Measurements from ENCODE around the gene CD300C. TPM values are rescaled to one million over a fixed set of nuclear protein-coding genes. Genes with fewer than 3 reads are reported as not detected.
A peak's percentile ranks its signal among the peaks of the same experiment; 100 is the strongest.

The CD300C gene
- total and polyA plus RNA-seq, 2 donors (not counting 1 experiment from before 2014, with no cell fraction given): 0.72 to 0.74 TPM

DNA sequence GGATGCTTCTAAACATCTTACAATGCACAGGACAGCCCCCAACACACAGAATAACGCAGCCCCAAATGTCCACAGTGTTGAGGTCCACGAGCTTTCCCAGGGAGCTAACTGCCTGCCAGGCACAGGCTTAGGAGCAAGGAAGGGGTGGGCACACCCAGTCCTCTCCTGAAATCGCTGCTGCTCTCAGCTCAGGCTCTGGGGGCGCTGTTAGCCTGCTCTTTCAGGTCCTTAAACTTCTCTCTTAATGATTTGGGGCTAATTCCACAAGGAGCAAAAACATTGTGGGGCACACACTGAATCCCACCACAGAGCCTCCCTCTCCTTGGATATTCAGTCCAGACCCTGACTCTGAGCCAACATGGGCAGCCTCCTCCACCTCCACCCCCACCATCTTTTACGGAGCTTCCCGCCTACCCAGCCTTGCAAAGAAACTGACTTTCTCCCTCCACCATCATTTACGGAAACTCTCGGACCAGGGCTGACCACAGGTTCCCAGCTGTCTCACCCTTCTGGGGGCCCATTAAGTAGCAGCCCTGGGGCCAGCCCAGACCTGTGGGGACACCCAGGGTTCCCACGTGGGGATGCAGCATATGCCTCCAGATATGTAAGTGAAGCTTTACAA is 20.3 kb upstream of the CD300C start:
- ChIA-PET POLR2A (no interaction called here), CTCF (interaction anchor here (0.6 to 4.6 kb wide), 29 partner anchors 9 to 297 kb away, joined by 3 to 46 read pairs (median 4); partner anchors contain the start of gene RAB37)
- Histone ChIP-seq H3K27me3 (replicated peaks in 1 of 4; ENCODE audit: control extremely low read depth in 1 of 4, control insufficient read depth in 3 of 4, insufficient read depth in 4 of 4, low read length in 3 of 4) (peaks cover 0 to 50% (median 6%) of the 10 kb centered on the region in 4 experiments), H3K27ac (ENCODE audit: low read length in 2 of 2) (no peak overlapping the region), H3K4me2 (replicated peaks; ENCODE audit: low read depth, low read length, poor library complexity, severe bottlenecking) (no peak overlapping the region), H3K9me3 (ENCODE audit: control extremely low read depth in 1 of 3, control insufficient read depth in 2 of 3, insufficient read depth in 1 of 3, low read length in 2 of 3) (peaks cover 0 to 3% (median 0%) of the 10 kb centered on the region in 3 donors), H3K36me3 (replicated peaks in 1 of 2; ENCODE audit: control extremely low read depth in 1 of 2, control insufficient read depth in 1 of 2, extremely low read depth in 1 of 2, insufficient read depth in 2 of 2, low read length in 1 of 2) (no peaks in the 10 kb centered on the region), H3K79me2 (ENCODE audit: control insufficient read depth, insufficient read depth, low read length) (no peaks in the 10 kb centered on the region), H3K4me1 (ENCODE audit: control insufficient read depth in 2 of 2, insufficient read depth in 2 of 2, low read length in 2 of 2) (peaks cover 21 to 28% of the 10 kb centered on the region in 2 donors), H4K20me1 (ENCODE audit: control insufficient read depth, insufficient read depth, low read length, poor library complexity, severe bottlenecking) (no peaks in the 10 kb centered on the region), H3K9ac (ENCODE audit: low read length) (no peak overlapping the region), H2AFZ (ENCODE audit: insufficient read depth, low read depth, low read length, poor library complexity, severe bottlenecking) (no peak overlapping the region), H3K4me3 (ENCODE audit: control extremely low read depth in 1 of 5, extremely low read depth in 1 of 5, insufficient read depth in 1 of 5, low read depth in 2 of 5, low read length in 4 of 5) (no peak overlapping the region)
- intact Hi-C loops (cut with micrococcal nuclease): loop anchor here (1.0 to 5.0 kb wide), 4 partner anchors 80 to 296 kb away; partner anchors contain the start of gene RAB37
- peaks cover 61% of the 10 kb centered on the region for H3K27me3 Mint-ChIP-seq
- no peak overlapping the region for H3K4me3 Mint-ChIP-seq
- DNase-seq (peak; percentile 59), ATAC-seq (ENCODE audit: low read depth) (peak; percentile 39)
- no peaks in the 10 kb centered on the region for H3K9me3 Mint-ChIP-seq (ENCODE audit: insufficient read depth)
- TF ChIP-seq, protein P1, sequence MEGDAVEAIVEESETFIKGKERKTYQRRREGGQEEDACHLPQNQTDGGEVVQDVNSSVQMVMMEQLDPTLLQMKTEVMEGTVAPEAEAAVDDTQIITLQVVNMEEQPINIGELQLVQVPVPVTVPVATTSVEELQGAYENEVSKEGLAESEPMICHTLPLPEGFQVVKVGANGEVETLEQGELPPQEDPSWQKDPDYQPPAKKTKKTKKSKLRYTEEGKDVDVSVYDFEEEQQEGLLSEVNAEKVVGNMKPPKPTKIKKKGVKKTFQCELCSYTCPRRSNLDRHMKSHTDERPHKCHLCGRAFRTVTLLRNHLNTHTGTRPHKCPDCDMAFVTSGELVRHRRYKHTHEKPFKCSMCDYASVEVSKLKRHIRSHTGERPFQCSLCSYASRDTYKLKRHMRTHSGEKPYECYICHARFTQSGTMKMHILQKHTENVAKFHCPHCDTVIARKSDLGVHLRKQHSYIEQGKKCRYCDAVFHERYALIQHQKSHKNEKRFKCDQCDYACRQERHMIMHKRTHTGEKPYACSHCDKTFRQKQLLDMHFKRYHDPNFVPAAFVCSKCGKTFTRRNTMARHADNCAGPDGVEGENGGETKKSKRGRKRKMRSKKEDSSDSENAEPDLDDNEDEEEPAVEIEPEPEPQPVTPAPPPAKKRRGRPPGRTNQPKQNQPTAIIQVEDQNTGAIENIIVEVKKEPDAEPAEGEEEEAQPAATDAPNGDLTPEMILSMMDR (IDR thresholded peaks at IDR 0.05): peak; percentile 64
- no peak for TF ChIP-seq EZH2 (IDR thresholded peaks at IDR 0.05; ENCODE audit: borderline replicate concordance, insufficient read depth, low read depth, low read length, poor library complexity, severe bottlenecking)
- WGBS (ENCODE audit: insufficient coverage): 28% methylated on average over 8 of the region's 9 CpGs
- no peak overlapping the region for H3K27ac Mint-ChIP-seq
- H3K4me1 Mint-ChIP-seq: peaks cover 10% of the 10 kb centered on the region

DNA sequence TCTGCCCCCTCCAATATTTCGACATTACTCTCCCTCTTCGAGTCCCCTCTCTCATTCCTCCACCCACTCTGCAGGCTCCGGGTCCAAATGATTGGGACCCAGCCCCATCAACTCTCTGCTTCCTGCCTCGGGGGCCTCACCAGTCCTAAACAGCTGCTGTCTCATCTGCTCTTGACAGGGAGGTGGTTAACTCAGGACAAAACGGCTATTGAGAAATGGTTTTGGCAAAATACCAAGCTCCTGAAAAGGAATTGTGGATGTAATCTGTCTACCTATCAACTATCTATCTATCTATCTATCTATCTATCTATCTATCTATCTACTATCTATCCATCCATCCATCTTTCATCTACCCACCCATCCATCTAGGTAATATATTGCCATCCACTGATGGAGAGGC is 19.2 kb upstream of the CD300C start:
- no peak for DNase-seq
- CTCF ChIA-PET: interaction anchor here (1.2 to 4.6 kb wide), 8 partner anchors 9 to 226 kb away, joined by 3 to 46 read pairs (median 8); partner anchors contain the start of gene RAB37
- Histone ChIP-seq H3K4me1 (ENCODE audit: control insufficient read depth in 2 of 2, insufficient read depth in 2 of 2, low read length in 2 of 2) (peaks cover 25 to 36% of the 10 kb centered on the region in 2 donors), H3K9ac (ENCODE audit: low read length) (no peak overlapping the region), H3K27ac (ENCODE audit: low read length in 2 of 2) (no peak overlapping the region), H4K20me1 (ENCODE audit: control insufficient read depth, insufficient read depth, low read length, poor library complexity, severe bottlenecking) (no peaks in the 10 kb centered on the region), H2AFZ (ENCODE audit: insufficient read depth, low read depth, low read length, poor library complexity, severe bottlenecking) (no peak overlapping the region), H3K79me2 (ENCODE audit: control insufficient read depth, insufficient read depth, low read length) (no peaks in the 10 kb centered on the region), H3K27me3 (replicated peaks in 1 of 4; ENCODE audit: control extremely low read depth in 1 of 4, control insufficient read depth in 3 of 4, insufficient read depth in 4 of 4, low read length in 3 of 4) (peaks cover 0 to 41% (median 6%) of the 10 kb centered on the region in 4 experiments), H3K36me3 (replicated peaks in 1 of 2; ENCODE audit: control extremely low read depth in 1 of 2, control insufficient read depth in 1 of 2, extremely low read depth in 1 of 2, insufficient read depth in 2 of 2, low read length in 1 of 2) (no peaks in the 10 kb centered on the region), H3K9me3 (ENCODE audit: control extremely low read depth in 1 of 3, control insufficient read depth in 2 of 3, insufficient read depth in 1 of 3, low read length in 2 of 3) (peaks cover 0 to 3% (median 0%) of the 10 kb centered on the region in 3 donors), H3K4me3 (ENCODE audit: control extremely low read depth in 1 of 5, extremely low read depth in 1 of 5, insufficient read depth in 1 of 5, low read depth in 2 of 5, low read length in 4 of 5) (no peak overlapping the region), H3K4me2 (replicated peaks; ENCODE audit: low read depth, low read length, poor library complexity, severe bottlenecking) (no peak overlapping the region)
- Mint-ChIP-seq H3K27me3 (peaks cover 59% of the 10 kb centered on the region), H3K27ac (no peak overlapping the region), H3K9me3 (ENCODE audit: insufficient read depth) (no peaks in the 10 kb centered on the region), H3K4me1 (peaks cover 11% of the 10 kb centered on the region), H3K4me3 (no peak overlapping the region)
- ATAC-seq (ENCODE audit: low read depth): no peak
- intact Hi-C loops (cut with micrococcal nuclease): loop anchor here (5.0 kb wide), 1 partner anchor 297 kb away; no protein-coding TSS in a partner anchor
- POLR2A ChIA-PET: no interaction called here
- no peak for TF ChIP-seq EZH2 (IDR thresholded peaks at IDR 0.05; ENCODE audit: borderline replicate concordance, insufficient read depth, low read depth, low read length, poor library complexity, severe bottlenecking)
- TF ChIP-seq, protein P1 (IDR thresholded peaks at IDR 0.05): no peak
- 60% methylated on average over 4 of the region's 5 CpGs for WGBS (ENCODE audit: insufficient coverage)

All from B cell (primary cell).